ENCODE data around the gene IL12RB2. TPM values are rescaled to one million over a fixed set of nuclear protein-coding genes. Genes with fewer than 3 reads are reported as not detected.

The IL12RB2 gene
- total RNA-seq, 1 experiment from 2014 or later = not detected

DNA sequence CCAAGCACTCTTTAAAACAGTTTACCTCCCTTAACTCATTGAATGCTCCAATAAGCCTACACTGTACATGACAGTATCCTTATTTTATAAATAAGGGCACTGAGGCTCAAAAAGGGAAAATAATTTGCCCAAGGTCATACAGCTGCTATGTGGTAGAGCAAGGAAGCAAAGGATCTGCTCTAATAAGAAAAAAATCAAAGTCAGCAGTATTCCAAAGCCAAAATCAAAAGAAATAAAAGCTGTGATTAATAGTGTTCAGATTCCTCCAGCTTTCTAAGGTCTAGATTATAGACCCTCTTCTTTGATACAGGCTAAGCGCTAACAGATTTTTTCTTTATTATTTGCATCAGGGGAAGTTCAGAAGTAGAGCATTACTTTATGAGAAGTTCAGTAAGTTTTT is 39.3 kb downstream of the IL12RB2 start:
- DNase-seq = no peak
- Histone ChIP-seq H3K9me3 (ENCODE audit: insufficient read depth, low read depth) (no peaks in the 10 kb centered on the region), H3K79me2 (ENCODE audit: low read depth) (no peaks in the 10 kb centered on the region), H3K4me3 (no peak overlapping the region), H3K9me2 (ENCODE audit: insufficient read depth) (no peaks in the 10 kb centered on the region), H3K4me2 (no peak overlapping the region), H4K20me1 (ENCODE audit: insufficient read depth) (no peaks in the 10 kb centered on the region), H3K4me1 (replicated peaks; ENCODE audit: insufficient read depth) (no peaks in the 10 kb centered on the region), H2AFZ (no peak overlapping the region), H3K27me3 (ENCODE audit: insufficient read depth, low read depth) (no peaks in the 10 kb centered on the region), H3K27ac (no peak overlapping the region), H3F3A (ENCODE audit: insufficient read depth, low read depth) (no peaks in the 10 kb centered on the region), H3K36me3 (ENCODE audit: low read depth) (no peaks in the 10 kb centered on the region)
- ChIA-PET CTCF (interaction anchor here (1.9 kb wide), 1 partner anchor 153 kb away, joined by 10 read pairs; no protein-coding TSS in a partner anchor), POLR2A (ENCODE audit: unreplicated experiment) (interaction anchor here (0.7 kb wide), 1 partner anchor 83 kb away, joined by 5 read pairs; the partner anchor contains the start of gene SERBP1)
- intact Hi-C loops (cut with micrococcal nuclease; ENCODE audit: unreplicated experiment) = loop anchor here (1.0 to 5.0 kb wide), 5 partner anchors 65 to 153 kb away; partner anchors contain the start of gene SERBP1
- BruUV-seq (replicated peaks) = no TSS peak
- TF ChIP-seq EZH2 (IDR thresholded peaks at IDR 0.05; ENCODE audit: low read depth) = no peak
- TF ChIP-seq, protein P1, sequence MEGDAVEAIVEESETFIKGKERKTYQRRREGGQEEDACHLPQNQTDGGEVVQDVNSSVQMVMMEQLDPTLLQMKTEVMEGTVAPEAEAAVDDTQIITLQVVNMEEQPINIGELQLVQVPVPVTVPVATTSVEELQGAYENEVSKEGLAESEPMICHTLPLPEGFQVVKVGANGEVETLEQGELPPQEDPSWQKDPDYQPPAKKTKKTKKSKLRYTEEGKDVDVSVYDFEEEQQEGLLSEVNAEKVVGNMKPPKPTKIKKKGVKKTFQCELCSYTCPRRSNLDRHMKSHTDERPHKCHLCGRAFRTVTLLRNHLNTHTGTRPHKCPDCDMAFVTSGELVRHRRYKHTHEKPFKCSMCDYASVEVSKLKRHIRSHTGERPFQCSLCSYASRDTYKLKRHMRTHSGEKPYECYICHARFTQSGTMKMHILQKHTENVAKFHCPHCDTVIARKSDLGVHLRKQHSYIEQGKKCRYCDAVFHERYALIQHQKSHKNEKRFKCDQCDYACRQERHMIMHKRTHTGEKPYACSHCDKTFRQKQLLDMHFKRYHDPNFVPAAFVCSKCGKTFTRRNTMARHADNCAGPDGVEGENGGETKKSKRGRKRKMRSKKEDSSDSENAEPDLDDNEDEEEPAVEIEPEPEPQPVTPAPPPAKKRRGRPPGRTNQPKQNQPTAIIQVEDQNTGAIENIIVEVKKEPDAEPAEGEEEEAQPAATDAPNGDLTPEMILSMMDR (conservative IDR thresholded peaks at IDR 0.05) = no peak

- intact Hi-C loops (cut with micrococcal nuclease; ENCODE audit: unreplicated experiment) = loop anchor here (1.0 to 5.0 kb wide), 5 partner anchors 64 to 152 kb away; partner anchors contain the start of gene SERBP1
- H3K4me1 ChIP-seq (replicated peaks; ENCODE audit: insufficient read depth) = no peaks in the 10 kb centered on the region
- no peaks in the 10 kb centered on the region for H4K20me1 ChIP-seq (ENCODE audit: insufficient read depth)
- no peak overlapping the region for H3K4me2 ChIP-seq
- no peaks in the 10 kb centered on the region for H3K9me2 ChIP-seq (ENCODE audit: insufficient read depth)
- H3K27me3 ChIP-seq (ENCODE audit: insufficient read depth, low read depth) = no peaks in the 10 kb centered on the region
- POLR2A ChIA-PET (ENCODE audit: unreplicated experiment) = interaction anchor here (0.7 kb wide), 1 partner anchor 352 kb away, joined by 4 read pairs; no protein-coding TSS in a partner anchor
- DNase-seq = peak; percentile 55
- no peaks in the 10 kb centered on the region for H3K9me3 ChIP-seq (ENCODE audit: insufficient read depth, low read depth)
- H2AFZ ChIP-seq = no peak overlapping the region
- no peak overlapping the region for H3K27ac ChIP-seq
- TF ChIP-seq, protein P1 (conservative IDR thresholded peaks at IDR 0.05) = peak; percentile 78
- TF ChIP-seq EZH2 (IDR thresholded peaks at IDR 0.05; ENCODE audit: low read depth) = no peak
- H3K36me3 ChIP-seq (ENCODE audit: low read depth) = no peaks in the 10 kb centered on the region
- H3K4me3 ChIP-seq = no peak overlapping the region
- no peaks in the 10 kb centered on the region for H3F3A ChIP-seq (ENCODE audit: insufficient read depth, low read depth)
- CTCF ChIA-PET = interaction anchor here (0.6 to 1.9 kb wide), 2 partner anchors 55 to 152 kb away, joined by 6 to 10 read pairs; no protein-coding TSS in a partner anchor
- no TSS peak for BruUV-seq (replicated peaks)
- no peaks in the 10 kb centered on the region for H3K79me2 ChIP-seq (ENCODE audit: low read depth)
Measured at GRCh38 chr1:67347688-67348472, 40.2 kb downstream of the IL12RB2 start.

- Histone ChIP-seq H3K36me3 (ENCODE audit: low read depth) (no peaks in the 10 kb centered on the region), H3K79me2 (ENCODE audit: low read depth) (no peaks in the 10 kb centered on the region), H3K9me2 (ENCODE audit: insufficient read depth) (no peaks in the 10 kb centered on the region), H3K9me3 (ENCODE audit: insufficient read depth, low read depth) (no peaks in the 10 kb centered on the region), H3K4me2 (no peak overlapping the region), H3K27me3 (ENCODE audit: insufficient read depth, low read depth) (no peaks in the 10 kb centered on the region), H3K4me1 (replicated peaks; ENCODE audit: insufficient read depth) (no peaks in the 10 kb centered on the region), H3K27ac (no peak overlapping the region), H3F3A (ENCODE audit: insufficient read depth, low read depth) (no peaks in the 10 kb centered on the region), H3K4me3 (no peak overlapping the region), H2AFZ (no peak overlapping the region), H4K20me1 (ENCODE audit: insufficient read depth) (no peaks in the 10 kb centered on the region)
- TF ChIP-seq, protein P1 (conservative IDR thresholded peaks at IDR 0.05) = no peak
- TF ChIP-seq EZH2 (IDR thresholded peaks at IDR 0.05; ENCODE audit: low read depth) = no peak
- no peak for DNase-seq
- no TSS peak for BruUV-seq (replicated peaks)
- POLR2A ChIA-PET (ENCODE audit: unreplicated experiment) = no interaction called here
- CTCF ChIA-PET = interaction anchor here (0.6 to 1.9 kb wide), 2 partner anchors 152 to 212 kb away, joined by 3 to 10 read pairs; no protein-coding TSS in a partner anchor
- intact Hi-C loops (cut with micrococcal nuclease; ENCODE audit: unreplicated experiment) = loop anchor here (5.0 kb wide), 2 partner anchors 64 to 116 kb away; no protein-coding TSS in a partner anchor
Measured at GRCh38 chr1:67348586-67349252, 41.0 kb downstream of the IL12RB2 start.

All from PC-9 (cell line).